ENCODE data around the gene RGS3. TPM values are rescaled to one million over a fixed set of nuclear protein-coding genes. Genes with fewer than 3 reads are reported as not detected.

The RGS3 gene
- total and polyA plus RNA-seq, 10 of the 15 experiments (the other 5 are each of a cell fraction or from before 2014, with no cell fraction given) = 2.9 to 138 (median 28.8) TPM

DNA sequence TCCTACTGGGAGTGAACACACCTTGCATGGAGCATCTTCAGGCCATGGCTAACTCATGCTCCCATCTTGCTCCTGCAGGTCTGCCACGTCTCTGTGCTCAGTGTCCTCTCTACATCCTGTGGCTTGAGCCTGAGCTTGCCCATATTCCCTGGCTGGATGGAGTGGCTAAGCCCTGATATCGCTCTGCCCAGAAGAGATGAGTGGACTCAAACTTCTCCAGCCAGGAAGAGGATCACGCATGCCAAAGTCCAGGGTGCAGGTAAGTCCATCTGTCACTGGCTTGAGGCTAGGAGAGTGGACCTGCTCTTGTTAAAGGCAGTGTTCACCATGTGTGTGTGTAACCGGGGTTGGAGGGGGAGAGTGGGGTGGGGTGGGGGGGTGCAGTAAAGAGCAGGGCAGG, 1.6 kb upstream of the RGS3 start (continued):
- TF ChIP-seq, protein P1, sequence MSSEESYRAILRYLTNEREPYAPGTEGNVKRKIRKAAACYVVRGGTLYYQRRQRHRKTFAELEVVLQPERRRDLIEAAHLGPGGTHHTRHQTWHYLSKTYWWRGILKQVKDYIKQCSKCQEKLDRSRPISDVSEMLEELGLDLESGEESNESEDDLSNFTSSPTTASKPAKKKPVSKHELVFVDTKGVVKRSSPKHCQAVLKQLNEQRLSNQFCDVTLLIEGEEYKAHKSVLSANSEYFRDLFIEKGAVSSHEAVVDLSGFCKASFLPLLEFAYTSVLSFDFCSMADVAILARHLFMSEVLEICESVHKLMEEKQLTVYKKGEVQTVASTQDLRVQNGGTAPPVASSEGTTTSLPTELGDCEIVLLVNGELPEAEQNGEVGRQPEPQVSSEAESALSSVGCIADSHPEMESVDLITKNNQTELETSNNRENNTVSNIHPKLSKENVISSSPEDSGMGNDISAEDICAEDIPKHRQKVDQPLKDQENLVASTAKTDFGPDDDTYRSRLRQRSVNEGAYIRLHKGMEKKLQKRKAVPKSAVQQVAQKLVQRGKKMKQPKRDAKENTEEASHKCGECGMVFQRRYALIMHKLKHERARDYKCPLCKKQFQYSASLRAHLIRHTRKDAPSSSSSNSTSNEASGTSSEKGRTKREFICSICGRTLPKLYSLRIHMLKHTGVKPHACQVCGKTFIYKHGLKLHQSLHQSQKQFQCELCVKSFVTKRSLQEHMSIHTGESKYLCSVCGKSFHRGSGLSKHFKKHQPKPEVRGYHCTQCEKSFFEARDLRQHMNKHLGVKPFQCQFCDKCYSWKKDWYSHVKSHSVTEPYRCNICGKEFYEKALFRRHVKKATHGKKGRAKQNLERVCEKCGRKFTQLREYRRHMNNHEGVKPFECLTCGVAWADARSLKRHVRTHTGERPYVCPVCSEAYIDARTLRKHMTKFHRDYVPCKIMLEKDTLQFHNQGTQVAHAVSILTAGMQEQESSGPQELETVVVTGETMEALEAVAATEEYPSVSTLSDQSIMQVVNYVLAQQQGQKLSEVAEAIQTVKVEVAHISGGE (CRISPR knock-in tag; IDR thresholded peaks at IDR 0.05) = no peak
- TF ChIP-seq, protein P2, sequence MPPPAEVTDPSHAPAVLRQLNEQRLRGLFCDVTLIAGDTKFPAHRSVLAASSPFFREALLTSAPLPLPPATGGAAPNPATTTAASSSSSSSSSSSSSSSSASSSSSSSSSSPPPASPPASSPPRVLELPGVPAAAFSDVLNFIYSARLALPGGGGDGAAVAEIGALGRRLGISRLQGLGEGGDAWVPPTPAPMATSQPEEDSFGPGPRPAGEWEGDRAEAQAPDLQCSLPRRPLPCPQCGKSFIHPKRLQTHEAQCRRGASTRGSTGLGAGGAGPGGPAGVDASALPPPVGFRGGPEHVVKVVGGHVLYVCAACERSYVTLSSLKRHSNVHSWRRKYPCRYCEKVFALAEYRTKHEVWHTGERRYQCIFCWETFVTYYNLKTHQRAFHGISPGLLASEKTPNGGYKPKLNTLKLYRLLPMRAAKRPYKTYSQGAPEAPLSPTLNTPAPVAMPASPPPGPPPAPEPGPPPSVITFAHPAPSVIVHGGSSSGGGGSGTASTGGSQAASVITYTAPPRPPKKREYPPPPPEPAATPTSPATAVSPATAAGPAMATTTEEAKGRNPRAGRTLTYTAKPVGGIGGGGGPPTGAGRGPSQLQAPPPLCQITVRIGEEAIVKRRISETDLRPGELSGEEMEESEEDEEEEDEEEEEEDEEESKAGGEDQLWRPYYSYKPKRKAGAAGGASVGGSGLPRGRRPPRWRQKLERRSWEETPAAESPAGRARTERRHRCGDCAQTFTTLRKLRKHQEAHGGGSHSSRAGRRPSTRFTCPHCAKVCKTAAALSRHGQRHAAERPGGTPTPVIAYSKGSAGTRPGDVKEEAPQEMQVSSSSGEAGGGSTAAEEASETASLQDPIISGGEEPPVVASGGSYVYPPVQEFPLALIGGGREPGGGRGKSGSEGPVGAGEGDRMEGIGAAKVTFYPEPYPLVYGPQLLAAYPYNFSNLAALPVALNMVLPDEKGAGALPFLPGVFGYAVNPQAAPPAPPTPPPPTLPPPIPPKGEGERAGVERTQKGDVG (CRISPR knock-in tag; IDR thresholded peaks at IDR 0.05) = no peak
- TF ChIP-seq, protein P3, sequence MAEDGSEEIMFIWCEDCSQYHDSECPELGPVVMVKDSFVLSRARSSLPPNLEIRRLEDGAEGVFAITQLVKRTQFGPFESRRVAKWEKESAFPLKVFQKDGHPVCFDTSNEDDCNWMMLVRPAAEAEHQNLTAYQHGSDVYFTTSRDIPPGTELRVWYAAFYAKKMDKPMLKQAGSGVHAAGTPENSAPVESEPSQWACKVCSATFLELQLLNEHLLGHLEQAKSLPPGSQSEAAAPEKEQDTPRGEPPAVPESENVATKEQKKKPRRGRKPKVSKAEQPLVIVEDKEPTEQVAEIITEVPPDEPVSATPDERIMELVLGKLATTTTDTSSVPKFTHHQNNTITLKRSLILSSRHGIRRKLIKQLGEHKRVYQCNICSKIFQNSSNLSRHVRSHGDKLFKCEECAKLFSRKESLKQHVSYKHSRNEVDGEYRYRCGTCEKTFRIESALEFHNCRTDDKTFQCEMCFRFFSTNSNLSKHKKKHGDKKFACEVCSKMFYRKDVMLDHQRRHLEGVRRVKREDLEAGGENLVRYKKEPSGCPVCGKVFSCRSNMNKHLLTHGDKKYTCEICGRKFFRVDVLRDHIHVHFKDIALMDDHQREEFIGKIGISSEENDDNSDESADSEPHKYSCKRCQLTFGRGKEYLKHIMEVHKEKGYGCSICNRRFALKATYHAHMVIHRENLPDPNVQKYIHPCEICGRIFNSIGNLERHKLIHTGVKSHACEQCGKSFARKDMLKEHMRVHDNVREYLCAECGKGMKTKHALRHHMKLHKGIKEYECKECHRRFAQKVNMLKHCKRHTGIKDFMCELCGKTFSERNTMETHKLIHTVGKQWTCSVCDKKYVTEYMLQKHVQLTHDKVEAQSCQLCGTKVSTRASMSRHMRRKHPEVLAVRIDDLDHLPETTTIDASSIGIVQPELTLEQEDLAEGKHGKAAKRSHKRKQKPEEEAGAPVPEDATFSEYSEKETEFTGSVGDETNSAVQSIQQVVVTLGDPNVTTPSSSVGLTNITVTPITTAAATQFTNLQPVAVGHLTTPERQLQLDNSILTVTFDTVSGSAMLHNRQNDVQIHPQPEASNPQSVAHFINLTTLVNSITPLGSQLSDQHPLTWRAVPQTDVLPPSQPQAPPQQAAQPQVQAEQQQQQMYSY (CRISPR knock-in tag; IDR thresholded peaks at IDR 0.05) = no peak
- no peak for TF ChIP-seq TCF12 (IDR thresholded peaks at IDR 0.05; ENCODE audit: low read depth, low read length)
- no peak for TF ChIP-seq CHD4 (IDR thresholded peaks at IDR 0.05)
- no peak for TF ChIP-seq NR2C2 (IDR thresholded peaks at IDR 0.05; ENCODE audit: borderline replicate concordance, control insufficient read depth, insufficient read length, low read depth)
- no peak for TF ChIP-seq ZNF622 (IDR thresholded peaks at IDR 0.05)
- no peak for TF ChIP-seq JUNB (IDR thresholded peaks at IDR 0.05)
- no peak for TF ChIP-seq RUNX3 (IDR thresholded peaks at IDR 0.05; ENCODE audit: low read length)
- no peak for TF ChIP-seq NRF1 (conservative IDR thresholded peaks at IDR 0.05; ENCODE audit: low read depth, low read length)

Measured in GM12878 (cell line).